GM15510 (cell line): ENCODE results near the gene DGKI.

Source experiments
- POLR2A ChIP-seq: IDR thresholded peaks from 3 replicates; pipeline ENCODE4 v1.6.1; 2011; ENCODE audit warnings: borderline replicate concordance; ENCODE audit not compliant: insufficient read length; ENCODE audit errors: extremely low read depth

DGKI gene

GRCh38 chr7:137363683-137364082 lies 483.1 kb downstream of the DGKI start:
- TF ChIP-seq POLR2A = no peak

- no peak for TF ChIP-seq POLR2A
Observed at GRCh38 chr7:137360087-137360679, 486.6 kb downstream of the DGKI start.

DNA sequence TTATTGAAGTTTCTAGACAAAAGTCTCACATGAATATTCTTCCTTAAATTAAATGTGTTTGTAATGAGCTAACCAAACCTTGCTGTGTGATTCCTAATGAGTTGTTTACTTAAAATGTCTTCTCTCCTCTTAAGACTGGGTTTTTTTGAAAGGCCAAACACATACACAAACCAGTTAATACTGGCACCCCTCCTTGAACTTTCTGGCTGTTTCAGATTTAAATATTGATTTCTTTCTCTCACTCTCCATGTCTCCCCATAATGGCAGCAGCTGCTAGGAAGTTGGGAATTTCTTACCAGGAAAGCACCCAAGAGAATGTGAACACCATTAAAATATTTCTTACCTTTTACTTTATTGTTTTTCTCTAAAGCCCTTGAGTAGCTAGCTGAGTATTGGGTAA lies 491.8 kb downstream of the DGKI start:
- no peak for TF ChIP-seq POLR2A

DNA sequence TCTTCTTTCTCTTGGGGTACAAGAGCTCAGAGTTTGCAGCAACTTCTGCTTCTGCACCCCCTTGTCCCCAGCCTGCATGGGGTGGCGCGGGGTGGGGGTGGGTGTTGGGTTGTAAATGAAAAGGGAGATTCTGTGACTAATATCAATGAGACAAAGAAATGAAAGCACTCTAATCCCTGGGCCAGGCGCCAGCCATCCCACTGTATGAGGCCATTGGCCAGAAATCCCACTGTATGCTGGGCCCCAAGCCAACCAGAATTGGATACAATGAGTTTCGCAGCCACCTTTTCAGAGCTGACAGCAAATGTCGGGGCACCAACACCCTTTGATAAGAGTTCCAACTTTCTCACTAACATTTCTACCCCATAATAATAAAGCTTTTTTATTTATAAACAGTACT lies 492.4 kb downstream of the DGKI start:
- no peak for TF ChIP-seq POLR2A

- no peak for TF ChIP-seq POLR2A
Observed at GRCh38 chr7:137351941-137352340, 494.8 kb downstream of the DGKI start.

DNA sequence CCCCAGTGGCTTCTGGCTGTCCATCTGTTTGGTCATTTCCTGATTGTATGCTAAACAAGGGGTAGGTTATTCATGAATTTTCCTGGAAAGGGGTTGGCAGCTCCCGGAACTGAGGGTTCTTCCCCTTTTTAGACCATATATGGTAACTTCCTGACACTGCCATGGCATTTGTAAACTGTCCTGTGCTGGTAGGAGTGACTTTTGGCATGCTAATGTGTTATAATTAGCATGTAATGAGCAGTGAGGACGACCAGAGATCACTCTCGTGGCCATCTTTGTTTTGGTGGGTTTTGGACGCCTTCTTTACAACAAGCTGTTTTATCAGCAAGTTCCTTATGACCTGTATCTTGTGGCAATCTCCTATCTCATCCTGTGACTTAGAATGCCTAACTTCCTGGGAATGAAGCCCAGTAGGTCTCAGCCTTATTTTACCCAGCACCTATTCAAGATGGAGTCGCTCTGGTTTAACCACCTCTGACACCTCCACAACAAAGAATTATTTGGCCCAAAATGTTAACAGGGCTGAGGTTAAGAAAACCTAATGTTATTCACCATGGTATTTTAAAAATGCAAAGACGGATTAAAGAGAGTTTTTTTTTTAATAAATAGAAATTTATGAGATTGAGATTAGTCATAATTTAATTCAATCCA lies 500.9 kb downstream of the DGKI start:
- TF ChIP-seq POLR2A = no peak

DNA sequence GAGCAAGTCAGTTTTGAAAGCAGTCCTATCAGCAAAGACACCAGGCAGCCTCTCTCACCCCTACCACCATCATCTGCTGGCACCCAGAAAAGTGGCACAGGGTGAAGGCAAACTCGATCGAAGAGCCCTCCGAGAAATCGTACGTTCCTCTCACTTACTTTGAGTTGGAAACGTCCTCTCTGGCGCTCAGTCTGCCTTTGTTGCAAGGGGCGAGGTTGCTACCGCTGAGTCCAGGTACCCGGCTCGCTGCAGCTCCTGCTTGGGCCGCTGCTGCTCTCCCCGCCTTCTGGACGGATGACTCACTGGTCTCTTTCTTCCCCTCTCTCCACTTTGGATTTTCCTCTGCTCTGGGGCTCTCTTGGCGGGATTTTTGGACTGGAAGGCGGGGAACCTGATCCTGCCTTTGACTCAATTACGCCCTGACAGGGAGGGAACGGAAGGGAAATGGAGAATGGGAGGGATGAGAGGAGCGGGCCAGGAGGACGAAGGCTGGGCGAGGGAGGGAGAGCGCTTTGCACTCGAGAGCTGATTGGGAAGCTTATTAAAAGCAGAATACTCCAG lies 503.4 kb downstream of the DGKI start, which contains the start of gene PTN:
Gene PTN, minus strand, starts transcription at position 453 of the 561 bp plus-strand sequence. CDS start 88,760 bp downstream, outside the sequence.
- no peak for TF ChIP-seq POLR2A

GRCh38 chr7:137342828-137343261 lies 503.9 kb downstream of the DGKI start:
- TF ChIP-seq POLR2A = no peak

GRCh38 chr7:137342265-137342664 lies 504.5 kb downstream of the DGKI start:
- TF ChIP-seq POLR2A = no peak

DNA sequence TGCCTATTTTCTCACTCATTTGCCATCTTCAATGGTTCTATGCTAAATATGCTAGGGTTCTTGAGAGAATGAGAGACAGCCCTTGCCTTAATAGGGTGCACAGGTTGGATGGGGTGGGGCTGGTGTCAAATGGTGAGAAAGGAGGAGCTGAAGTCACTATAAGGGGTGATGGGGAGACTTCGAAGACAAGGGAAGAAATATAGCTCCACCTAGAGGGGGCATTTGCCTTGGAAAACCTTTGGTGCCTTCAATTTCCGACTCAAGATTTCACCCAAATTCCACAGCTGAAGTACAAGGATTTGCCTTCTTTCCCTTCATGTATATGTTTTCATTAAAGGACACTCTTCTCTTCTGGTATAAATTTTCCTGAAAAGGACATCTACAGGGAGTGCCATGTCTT lies 508.9 kb downstream of the DGKI start:
- TF ChIP-seq POLR2A = no peak

- no peak for TF ChIP-seq POLR2A
Observed at GRCh38 chr7:137335814-137336213, 511.0 kb downstream of the DGKI start.

DNA sequence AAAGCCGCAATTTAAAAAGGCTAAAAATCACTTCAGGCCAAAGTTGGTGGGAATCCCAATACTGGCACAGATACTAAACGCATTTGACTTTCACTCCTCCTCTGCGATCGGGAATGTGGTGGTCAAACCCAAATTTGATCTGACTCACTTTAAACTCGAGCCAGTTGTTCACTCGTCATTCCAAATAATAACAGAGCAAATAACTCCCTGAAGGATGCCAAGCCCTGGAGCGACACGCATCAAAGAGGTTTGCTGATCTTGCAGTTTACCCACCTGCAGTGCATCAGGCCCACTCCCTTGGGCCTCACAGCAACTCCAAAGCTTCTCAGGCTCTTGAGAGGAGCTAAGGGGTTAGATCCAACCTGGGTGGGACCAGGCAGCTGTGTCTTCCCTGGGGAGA lies 515.4 kb downstream of the DGKI start:
- no peak for TF ChIP-seq POLR2A
